Cardiac septum (tissue), 1 donor: ENCODE measurements around the gene GPR17. TPM values are rescaled to one million over a fixed set of nuclear protein-coding genes. Genes with fewer than 3 reads are reported as not detected.

Experiments used
- DNase-seq: peaks from one replicate; pipeline ENCODE4 v3.0.0-alpha.2; 2020; ENCODE audit warnings: low spot score
- intact Hi-C: fragments of 100-400 bp; cut with DNase I; formaldehyde crosslinking; loops from one replicate; pipeline ENCODE4 v1.14.0; 2022
- long read RNA-seq: library from polyadenylated mRNA; unstranded; transcript quantifications from one replicate; pipeline ENCODE4 v2.0.0, GENCODE V29; 2021
- total RNA-seq: library from RNA; stranded (reverse); fragmentation: NEBNext Ultra II Directional; extraction: Animal tissue kit (Norgen Biotek cat#: 25700); gene quantifications from one replicate; pipeline ENCODE4 v1.2.1, GENCODE V29; 2021
- donor health status: DM: no; HTN: no; CAD: no.

The GPR17 gene
- 0.19 TPM for total RNA-seq
- long read RNA-seq, partial matches to known transcripts: 3 of 6 reads
- long read RNA-seq, other reads (novel, unspliced or antisense): 3 of 6 reads

GRCh38 chr2:127645395-127646291 lies at the start of gene GPR17:
TSS of gene GPR17 (plus strand) at chr2:127646153. CDS start at chr2:127650736, 4,583 bp downstream.
- no peak for DNase-seq
- intact Hi-C loops: loop anchor here (5.0 kb wide), 1 partner anchor 37 kb away; no protein-coding TSS in a partner anchor

- peak; percentile 27 for DNase-seq
- intact Hi-C loops: no loop called here
These were observed 49.5 kb upstream of the GPR17 start for GRCh38 chr2:127596311-127597045.

GRCh38 chr2:127597046-127597983 lies 48.6 kb upstream of the GPR17 start:
- intact Hi-C loops: no loop called here
- DNase-seq: peak; percentile 57

- DNase-seq: no peak
- intact Hi-C loops: no loop called here
These were observed 48.0 kb upstream of the GPR17 start for GRCh38 chr2:127597984-127598380.

- intact Hi-C loops: no loop called here
- no peak for DNase-seq
These were observed 47.2 kb upstream of the GPR17 start for GRCh38 chr2:127598711-127599110.

- intact Hi-C loops: no loop called here
- no peak for DNase-seq
These were observed 46.7 kb upstream of the GPR17 start for GRCh38 chr2:127599211-127599610.

- intact Hi-C loops: no loop called here
- peak; percentile 15 for DNase-seq
These were observed 41.0 kb upstream of the GPR17 start for GRCh38 chr2:127604986-127605385.

- intact Hi-C loops: no loop called here
These were observed 40.2 kb upstream of the GPR17 start for GRCh38 chr2:127605691-127606263.

GRCh38 chr2:127606625-127607398 lies 39.1 kb upstream of the GPR17 start:
- peak; percentile 63 for DNase-seq
- intact Hi-C loops: no loop called here

More at GRCh38 chr2:127605691-127606263, 40.2 kb upstream of the GPR17 start:
- DNase-seq: peak; percentile 27

- intact Hi-C loops: no loop called here
- DNase-seq: no peak
These were observed 38.5 kb upstream of the GPR17 start for GRCh38 chr2:127607399-127607908.

GRCh38 chr2:127608061-127609030 lies 37.6 kb upstream of the GPR17 start:
- intact Hi-C loops: no loop called here
- peak; percentile 41 for DNase-seq

- peak; percentile 71 for DNase-seq
- intact Hi-C loops: no loop called here
These were observed 36.8 kb upstream of the GPR17 start for GRCh38 chr2:127609031-127609751.

- intact Hi-C loops: no loop called here
- peak; percentile 44 for DNase-seq
These were observed 36.1 kb upstream of the GPR17 start for GRCh38 chr2:127609818-127610217.

GRCh38 chr2:127610561-127610960 lies 35.4 kb upstream of the GPR17 start:
- DNase-seq: peak; percentile 46
- intact Hi-C loops: no loop called here

- DNase-seq: peak; percentile 47
- intact Hi-C loops: no loop called here
These were observed 34.7 kb upstream of the GPR17 start for GRCh38 chr2:127611076-127611925.
